ENCODE results near the gene NCKAP5. TPM values are rescaled to one million over a fixed set of nuclear protein-coding genes. Genes with fewer than 3 reads are reported as not detected.
"Not testable (repeated sequence)": the region's sequence is repeated elsewhere in the genome, so short reads cannot be mapped to it uniquely, and the experiment has no call there.

The NCKAP5 gene
- total RNA-seq, 1 experiment from 2014 or later: not detected

GRCh38 chr2:132850688-132851087 lies 717.6 kb downstream of the NCKAP5 start:
- Histone ChIP-seq H3K27me3 (peaks cover 7% of the 10 kb centered on the region; the same call in 1 of the 2 replicates), H3K4me1 (no peaks in the 10 kb centered on the region), H3K36me3 (no peaks in the 10 kb centered on the region), H3K9me3 (replicated peaks) (no peaks in the 10 kb centered on the region), H3K27ac (no peak overlapping the region), H3K4me3 (no peak overlapping the region)
- no peak for DNase-seq

- Histone ChIP-seq H3K4me3 (no peak overlapping the region), H3K9me3 (replicated peaks) (no peaks in the 10 kb centered on the region), H3K4me1 (no peaks in the 10 kb centered on the region), H3K27me3 (peaks cover 7% of the 10 kb centered on the region; the same call in 1 of the 2 replicates), H3K36me3 (no peaks in the 10 kb centered on the region), H3K27ac (no peak overlapping the region)
- DNase-seq: no peak
Measured at GRCh38 chr2:132849118-132849517, 719.1 kb downstream of the NCKAP5 start.

- no peaks in the 10 kb centered on the region for H3K9me3 ChIP-seq (replicated peaks)
- H3K4me1 ChIP-seq: no peaks in the 10 kb centered on the region
- H3K27me3 ChIP-seq: peaks cover 7% of the 10 kb centered on the region; the same call in 1 of the 2 replicates
- H3K27ac ChIP-seq: no peak overlapping the region
- no peaks in the 10 kb centered on the region for H3K36me3 ChIP-seq
- no peak for DNase-seq
- H3K4me3 ChIP-seq: no peak overlapping the region
Measured at GRCh38 chr2:132845339-132845738, 722.9 kb downstream of the NCKAP5 start.

GRCh38 chr2:132844585-132844984 lies 723.7 kb downstream of the NCKAP5 start:
- H3K27me3 ChIP-seq: peaks cover 7% of the 10 kb centered on the region; the same call in 1 of the 2 replicates
- H3K4me3 ChIP-seq: no peak overlapping the region
- H3K27ac ChIP-seq: no peak overlapping the region
- no peaks in the 10 kb centered on the region for H3K9me3 ChIP-seq (replicated peaks)
- DNase-seq: no peak
- H3K36me3 ChIP-seq: no peaks in the 10 kb centered on the region
- no peaks in the 10 kb centered on the region for H3K4me1 ChIP-seq

DNA sequence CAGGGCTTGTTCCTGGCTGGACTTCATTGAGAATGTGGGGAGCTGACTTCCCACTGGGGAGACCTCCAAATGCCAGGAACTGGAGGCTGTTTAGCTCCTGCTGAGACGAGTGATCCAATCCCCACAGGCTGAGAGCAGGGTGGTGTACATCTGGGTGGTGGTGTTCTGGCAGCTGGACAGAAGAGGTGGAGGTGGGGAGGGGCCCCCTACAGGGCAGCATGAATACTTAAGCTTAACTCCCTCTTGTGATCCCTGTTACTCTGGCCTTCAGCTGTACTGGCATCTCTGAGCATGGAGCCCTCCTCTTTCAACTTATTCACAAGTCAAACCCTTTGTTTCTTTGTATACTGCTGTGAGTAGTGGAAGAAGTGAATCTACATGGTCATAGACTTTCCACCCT lies 730.5 kb downstream of the NCKAP5 start:
- Histone ChIP-seq H3K27me3 (no peaks in the 10 kb centered on the region), H3K4me3 (no peak overlapping the region), H3K36me3 (no peaks in the 10 kb centered on the region), H3K27ac (no peak overlapping the region), H3K9me3 (replicated peaks) (no peaks in the 10 kb centered on the region), H3K4me1 (no peaks in the 10 kb centered on the region)
- DNase-seq: no peak

GRCh38 chr2:132830321-132830827 lies 737.9 kb downstream of the NCKAP5 start:
- Histone ChIP-seq H3K4me3 (no peak overlapping the region), H3K36me3 (no peaks in the 10 kb centered on the region), H3K9me3 (replicated peaks) (no peaks in the 10 kb centered on the region), H3K4me1 (no peaks in the 10 kb centered on the region), H3K27me3 (no peaks in the 10 kb centered on the region), H3K27ac (no peak overlapping the region)
- no peak for DNase-seq

DNA sequence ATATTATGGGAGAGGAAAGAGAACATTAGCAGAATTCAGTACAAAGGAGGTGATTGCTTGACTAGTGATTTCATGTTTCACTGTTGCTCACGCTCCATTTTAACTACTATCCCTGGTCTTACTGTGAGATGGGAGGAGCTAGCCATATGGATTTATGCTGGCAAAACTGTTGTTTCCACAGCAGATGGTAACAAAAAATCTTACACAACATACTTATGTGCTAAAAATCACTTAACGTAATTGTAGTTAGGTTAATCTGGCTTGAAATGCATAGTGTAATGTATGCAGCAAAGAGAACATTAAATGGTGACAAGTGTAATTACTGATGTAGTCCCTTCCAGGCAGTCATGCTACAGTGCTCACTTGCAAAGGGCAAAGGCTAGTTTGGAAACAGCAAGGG lies 742.7 kb downstream of the NCKAP5 start:
- Histone ChIP-seq H3K4me3 (no peak overlapping the region), H3K27ac (no peak overlapping the region), H3K36me3 (no peaks in the 10 kb centered on the region), H3K9me3 (replicated peaks) (no peaks in the 10 kb centered on the region), H3K4me1 (no peaks in the 10 kb centered on the region), H3K27me3 (no peaks in the 10 kb centered on the region)
- DNase-seq: no peak

DNA sequence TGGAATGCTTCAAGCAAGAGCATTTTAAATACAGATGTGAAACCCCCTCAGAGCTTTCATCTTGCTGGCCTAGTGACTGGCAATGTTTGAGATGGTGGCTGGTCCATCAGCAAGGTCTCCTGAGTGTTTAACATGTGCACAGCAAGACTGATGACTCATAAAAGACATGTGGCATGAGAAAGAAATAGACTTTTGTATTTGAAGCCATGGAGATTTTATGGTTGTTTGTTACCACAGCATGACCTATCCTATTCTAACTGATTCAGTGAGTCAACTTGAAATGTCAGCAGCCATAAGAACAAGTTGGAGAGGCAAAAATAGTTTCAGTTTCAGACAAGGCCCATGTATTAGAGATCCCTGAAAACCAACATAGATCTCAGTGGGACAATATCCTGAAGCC lies 743.5 kb downstream of the NCKAP5 start:
- H3K9me3 ChIP-seq (replicated peaks): no peaks in the 10 kb centered on the region
- H3K27ac ChIP-seq: no peak overlapping the region
- H3K4me1 ChIP-seq: no peaks in the 10 kb centered on the region
- H3K36me3 ChIP-seq: no peaks in the 10 kb centered on the region
- DNase-seq: no peak
- no peak overlapping the region for H3K4me3 ChIP-seq
- H3K27me3 ChIP-seq: no peaks in the 10 kb centered on the region

DNA sequence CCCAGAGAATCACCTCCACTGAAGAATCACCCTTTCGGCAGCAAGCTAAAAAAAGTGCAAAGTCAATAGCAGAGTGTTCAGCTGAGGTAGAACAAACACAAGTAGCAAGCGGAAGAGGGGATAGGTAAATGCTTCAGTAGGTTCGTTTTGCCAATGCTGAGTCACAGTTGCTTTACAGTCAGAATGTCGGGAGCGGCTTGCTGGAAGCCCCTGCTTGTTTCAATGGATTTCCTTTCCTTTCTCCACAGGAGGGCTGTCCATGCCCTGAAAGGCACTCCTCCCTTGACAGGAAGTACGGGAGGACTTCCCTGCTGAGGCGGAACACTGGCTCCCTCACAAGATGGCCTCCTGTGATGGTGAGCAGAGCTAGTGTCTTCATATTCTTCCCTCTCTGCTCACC lies 752.0 kb downstream of the NCKAP5 start:
- Histone ChIP-seq H3K4me3 (no peak overlapping the region), H3K9me3 (replicated peaks) (no peaks in the 10 kb centered on the region), H3K27ac (no peak overlapping the region), H3K27me3 (no peaks in the 10 kb centered on the region), H3K36me3 (no peaks in the 10 kb centered on the region), H3K4me1 (no peaks in the 10 kb centered on the region)
- no peak for DNase-seq

DNA sequence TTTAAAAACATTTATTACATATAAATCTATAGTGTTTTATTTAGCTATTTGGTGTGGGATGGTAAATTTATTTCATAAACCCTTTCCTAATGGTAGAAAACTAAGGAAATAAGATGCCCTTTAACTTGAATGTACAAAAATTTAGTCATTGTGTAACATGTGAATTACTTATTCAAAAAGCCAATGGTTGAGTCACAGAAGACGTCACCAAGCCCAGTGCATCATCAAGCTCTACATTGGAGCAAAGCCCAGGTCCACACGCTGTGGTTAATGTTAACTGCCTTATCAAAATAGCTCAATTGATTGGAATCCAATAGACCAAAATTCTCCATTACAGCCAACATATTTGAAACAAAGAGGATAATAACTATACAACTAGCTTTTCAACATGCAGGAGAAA lies 752.7 kb downstream of the NCKAP5 start:
- Histone ChIP-seq H3K27me3 (no peaks in the 10 kb centered on the region), H3K36me3 (no peaks in the 10 kb centered on the region), H3K27ac (no peak overlapping the region), H3K4me3 (no peak overlapping the region), H3K9me3 (replicated peaks) (no peaks in the 10 kb centered on the region), H3K4me1 (no peaks in the 10 kb centered on the region)
- no peak for DNase-seq

GRCh38 chr2:132814651-132815050 lies 753.6 kb downstream of the NCKAP5 start:
- H3K9me3 ChIP-seq (replicated peaks): no peaks in the 10 kb centered on the region

GRCh38 chr2:132813422-132813821 lies 754.8 kb downstream of the NCKAP5 start:
- no peaks in the 10 kb centered on the region for H3K36me3 ChIP-seq
- no peaks in the 10 kb centered on the region for H3K9me3 ChIP-seq (replicated peaks)
- no peaks in the 10 kb centered on the region for H3K4me1 ChIP-seq
- no peak overlapping the region for H3K4me3 ChIP-seq
- no peaks in the 10 kb centered on the region for H3K27me3 ChIP-seq
- no peak overlapping the region for H3K27ac ChIP-seq
- no peak for DNase-seq

More at GRCh38 chr2:132814651-132815050, 753.6 kb downstream of the NCKAP5 start:
- H3K36me3 ChIP-seq: no peaks in the 10 kb centered on the region
- no peak overlapping the region for H3K4me3 ChIP-seq
- H3K4me1 ChIP-seq: no peaks in the 10 kb centered on the region
- no peaks in the 10 kb centered on the region for H3K27me3 ChIP-seq
- H3K27ac ChIP-seq: no peak overlapping the region
- DNase-seq: no peak

DNA sequence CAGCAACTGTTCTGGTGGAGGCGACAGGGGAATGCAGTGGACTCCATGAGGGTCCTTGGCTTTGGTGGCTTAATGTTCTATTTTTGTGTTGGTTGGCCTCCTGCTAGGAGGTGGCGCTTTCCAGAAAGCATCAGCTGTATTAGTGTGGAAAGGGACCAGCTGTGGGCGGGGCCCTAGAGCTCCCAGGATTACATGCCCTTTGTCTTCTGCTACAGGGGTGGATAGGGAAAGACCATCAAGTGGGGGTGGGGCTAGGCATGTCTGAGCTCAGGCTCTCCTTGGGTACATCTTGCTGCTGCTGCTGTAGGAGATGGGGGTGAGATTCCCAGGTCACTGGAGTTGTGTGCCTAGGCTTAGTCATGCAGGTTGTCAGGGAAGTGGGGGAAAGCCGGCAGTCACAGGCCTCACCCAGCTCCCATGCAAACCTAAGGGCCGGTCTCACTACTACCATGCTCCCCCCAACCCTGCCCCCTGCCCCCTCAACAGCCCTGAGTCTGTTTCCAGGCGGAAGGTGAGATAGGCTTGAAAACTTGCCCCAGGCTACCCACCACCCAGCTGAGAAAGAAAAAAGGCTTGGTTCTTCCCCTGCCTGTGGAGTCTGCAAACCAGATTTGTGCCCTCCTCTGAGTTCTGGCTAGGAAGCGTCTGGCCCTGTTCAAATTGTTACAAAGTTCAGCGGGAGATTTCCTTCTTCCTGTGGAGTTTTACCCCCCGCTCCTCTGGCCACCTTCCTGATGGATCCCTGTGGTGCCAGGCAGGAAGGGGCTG lies 756.9 kb downstream of the NCKAP5 start:
- Histone ChIP-seq H3K4me1 (no peaks in the 10 kb centered on the region), H3K4me3 (no peak overlapping the region), H3K27me3 (no peaks in the 10 kb centered on the region), H3K27ac (no peak overlapping the region), H3K9me3 (replicated peaks) (no peaks in the 10 kb centered on the region), H3K36me3 (no peaks in the 10 kb centered on the region)
- DNase-seq: no peak

- H3K27ac ChIP-seq; H3K4me3 ChIP-seq; H3K9me3 ChIP-seq (replicated peaks); H3K36me3 ChIP-seq; H3K27me3 ChIP-seq; H3K4me1 ChIP-seq; DNase-seq: not testable (repeated sequence)
Measured at GRCh38 chr2:132809962-132810361, 758.3 kb downstream of the NCKAP5 start.

DNA sequence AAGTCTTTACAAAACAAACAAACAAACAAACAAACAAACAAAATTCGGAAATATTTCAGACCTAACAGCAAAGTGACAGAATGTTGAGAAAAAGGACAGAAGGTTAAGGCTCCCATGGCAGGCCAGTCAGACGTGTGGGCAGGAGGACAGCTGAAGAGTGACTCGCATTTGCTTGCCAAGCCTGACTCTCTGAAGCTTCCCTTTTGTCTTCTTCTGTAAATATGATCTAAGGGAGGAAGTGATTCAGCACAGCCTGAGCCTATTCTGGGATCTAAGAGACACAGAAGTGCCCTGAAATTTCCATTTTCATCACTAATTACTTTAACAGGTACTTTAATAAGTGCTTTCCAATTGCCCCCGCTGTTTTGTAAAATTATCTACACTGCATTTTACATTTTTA lies 764.2 kb downstream of the NCKAP5 start:
- Histone ChIP-seq H3K27ac (no peak overlapping the region), H3K36me3 (no peaks in the 10 kb centered on the region), H3K9me3 (replicated peaks) (no peaks in the 10 kb centered on the region), H3K27me3 (no peaks in the 10 kb centered on the region), H3K4me3 (no peak overlapping the region), H3K4me1 (no peaks in the 10 kb centered on the region)
- DNase-seq: peak in 1 of 2 experiments; percentile 13

- Histone ChIP-seq H3K4me3 (no peak overlapping the region), H3K4me1 (no peaks in the 10 kb centered on the region), H3K9me3 (replicated peaks) (no peaks in the 10 kb centered on the region), H3K27me3 (no peaks in the 10 kb centered on the region), H3K27ac (no peak overlapping the region), H3K36me3 (no peaks in the 10 kb centered on the region)
- DNase-seq: no peak
Measured at GRCh38 chr2:132798341-132798740, 769.9 kb downstream of the NCKAP5 start.

Measured in SJCRH30 (cell line).